A549 treated with GW870086 at 1 μM for 4 hours (cell line): ENCODE data around the gene PCDHA6. TPM values are rescaled to one million over a fixed set of nuclear protein-coding genes. Genes with fewer than 3 reads are reported as not detected.

ENCODE experiments used
- total RNA-seq: library from RNA; stranded (reverse); fragments of 200-300 nt; extraction: Qiagen RNA extraction; gene quantifications from 5 replicates; pipeline ENCODE4 v1.2.3, GENCODE V29; 2022; ENCODE audit warnings: low read depth

The PCDHA6 gene, protein sequence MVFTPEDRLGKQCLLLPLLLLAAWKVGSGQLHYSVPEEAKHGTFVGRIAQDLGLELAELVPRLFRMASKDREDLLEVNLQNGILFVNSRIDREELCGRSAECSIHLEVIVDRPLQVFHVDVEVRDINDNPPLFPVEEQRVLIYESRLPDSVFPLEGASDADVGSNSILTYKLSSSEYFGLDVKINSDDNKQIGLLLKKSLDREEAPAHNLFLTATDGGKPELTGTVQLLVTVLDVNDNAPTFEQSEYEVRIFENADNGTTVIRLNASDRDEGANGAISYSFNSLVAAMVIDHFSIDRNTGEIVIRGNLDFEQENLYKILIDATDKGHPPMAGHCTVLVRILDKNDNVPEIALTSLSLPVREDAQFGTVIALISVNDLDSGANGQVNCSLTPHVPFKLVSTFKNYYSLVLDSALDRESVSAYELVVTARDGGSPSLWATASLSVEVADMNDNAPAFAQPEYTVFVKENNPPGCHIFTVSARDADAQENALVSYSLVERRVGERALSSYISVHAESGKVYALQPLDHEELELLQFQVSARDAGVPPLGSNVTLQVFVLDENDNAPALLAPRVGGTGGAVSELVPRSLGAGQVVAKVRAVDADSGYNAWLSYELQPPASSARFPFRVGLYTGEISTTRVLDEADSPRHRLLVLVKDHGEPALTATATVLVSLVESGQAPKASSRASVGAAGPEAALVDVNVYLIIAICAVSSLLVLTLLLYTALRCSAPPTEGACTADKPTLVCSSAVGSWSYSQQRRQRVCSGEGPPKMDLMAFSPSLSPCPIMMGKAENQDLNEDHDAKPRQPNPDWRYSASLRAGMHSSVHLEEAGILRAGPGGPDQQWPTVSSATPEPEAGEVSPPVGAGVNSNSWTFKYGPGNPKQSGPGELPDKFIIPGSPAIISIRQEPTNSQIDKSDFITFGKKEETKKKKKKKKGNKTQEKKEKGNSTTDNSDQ
- total RNA-seq, result 0.05 to 0.09 TPM (median 0.08 TPM) in 3 of 5 replicates, not detected in the others

DNA sequence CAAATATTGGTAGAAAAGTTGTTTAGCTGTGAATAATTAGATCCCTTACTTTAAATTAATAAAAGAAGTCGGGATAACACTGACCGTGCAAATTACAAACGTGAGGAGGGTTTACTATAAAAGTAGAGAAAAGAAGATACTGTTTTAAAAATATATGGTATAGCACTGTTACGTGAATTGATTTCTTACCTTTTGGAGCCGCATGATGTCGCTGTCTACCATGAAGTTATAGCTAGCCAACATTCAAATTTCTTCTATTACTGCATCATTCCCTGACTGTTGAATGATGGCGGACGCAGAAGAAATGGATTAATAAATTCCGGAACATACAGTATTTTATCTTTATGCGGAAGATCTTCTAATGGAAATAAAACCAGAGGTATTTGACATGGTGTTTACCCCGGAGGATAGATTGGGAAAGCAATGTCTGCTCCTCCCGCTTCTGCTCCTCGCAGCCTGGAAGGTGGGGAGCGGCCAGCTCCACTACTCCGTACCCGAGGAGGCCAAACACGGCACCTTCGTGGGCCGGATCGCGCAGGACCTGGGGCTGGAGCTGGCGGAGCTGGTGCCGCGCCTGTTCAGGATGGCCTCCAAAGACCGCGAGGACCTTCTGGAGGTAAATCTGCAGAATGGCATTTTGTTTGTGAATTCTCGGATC, at the start of gene PCDHA6:
Gene PCDHA6 (plus strand): TSS at position 257 of the 658 bp plus-strand sequence. CDS start 132 bp downstream, at position 389.

DNA sequence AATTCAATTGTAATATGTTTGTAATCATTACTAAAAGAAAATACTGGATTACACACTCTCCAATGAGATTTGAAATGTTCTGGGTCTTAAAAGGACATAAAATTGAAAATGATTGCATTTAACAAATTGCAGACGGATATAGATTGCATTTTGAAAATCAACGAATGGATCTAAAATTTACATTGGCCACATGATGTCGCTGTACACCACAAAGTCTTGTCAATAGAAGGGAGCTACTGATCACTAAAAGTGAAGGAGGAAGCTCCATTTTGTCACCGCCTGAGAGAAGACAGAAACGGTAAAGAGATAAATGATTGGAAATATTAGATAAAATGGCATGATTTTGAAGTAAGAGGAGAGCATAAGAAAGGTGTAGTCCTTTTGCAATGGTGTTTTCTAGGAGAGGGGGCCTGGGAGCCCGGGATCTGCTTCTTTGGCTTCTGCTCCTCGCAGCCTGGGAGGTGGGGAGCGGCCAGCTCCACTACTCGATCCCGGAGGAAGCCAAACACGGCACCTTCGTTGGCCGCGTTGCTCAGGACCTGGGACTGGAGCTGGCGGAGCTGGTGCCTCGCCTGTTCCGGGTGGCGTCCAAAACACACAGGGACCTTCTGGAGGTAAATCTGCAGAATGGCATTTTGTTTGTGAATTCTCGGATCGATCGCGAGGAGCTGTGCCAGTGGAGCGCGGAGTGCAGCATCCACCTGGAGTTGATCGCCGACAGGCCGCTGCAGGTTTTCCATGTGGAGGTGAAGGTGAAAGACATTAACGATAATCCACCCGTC, 41.7 kb upstream of the PCDHA6 start, which contains the start of gene PCDHA1:
Gene PCDHA1 (plus strand): TSS at position 236 of the 782 bp plus-strand sequence.

DNA sequence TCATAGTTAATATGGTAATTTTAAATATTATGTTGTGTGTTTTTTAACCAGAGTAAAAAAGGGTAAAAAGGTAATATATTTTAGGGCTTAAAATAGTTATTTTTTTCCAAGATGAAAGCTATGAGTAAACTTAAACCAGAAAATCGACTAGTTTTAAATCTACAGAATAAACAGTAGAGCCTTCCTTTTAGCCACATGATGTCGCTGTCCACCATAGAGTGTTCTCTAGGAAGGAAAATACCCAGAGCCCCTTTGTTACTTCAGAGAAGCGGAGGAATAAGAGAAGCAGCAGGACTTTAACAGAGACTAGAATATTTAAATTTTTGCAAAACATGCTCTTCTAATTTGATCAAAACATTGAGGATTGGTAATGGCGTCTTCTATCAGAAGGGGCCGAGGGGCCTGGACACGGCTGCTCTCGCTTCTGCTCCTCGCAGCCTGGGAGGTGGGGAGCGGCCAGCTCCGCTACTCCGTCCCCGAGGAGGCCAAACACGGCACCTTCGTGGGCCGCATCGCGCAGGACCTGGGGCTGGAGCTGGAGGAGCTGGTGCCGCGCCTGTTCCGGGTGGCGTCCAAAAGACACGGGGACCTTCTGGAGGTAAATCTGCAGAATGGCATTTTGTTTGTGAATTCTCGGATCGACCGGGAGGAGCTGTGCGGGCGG, 33.0 kb upstream of the PCDHA6 start, which contains the start of gene PCDHA2:
Gene PCDHA2 (plus strand): TSS at position 258 of the 664 bp plus-strand sequence.

DNA sequence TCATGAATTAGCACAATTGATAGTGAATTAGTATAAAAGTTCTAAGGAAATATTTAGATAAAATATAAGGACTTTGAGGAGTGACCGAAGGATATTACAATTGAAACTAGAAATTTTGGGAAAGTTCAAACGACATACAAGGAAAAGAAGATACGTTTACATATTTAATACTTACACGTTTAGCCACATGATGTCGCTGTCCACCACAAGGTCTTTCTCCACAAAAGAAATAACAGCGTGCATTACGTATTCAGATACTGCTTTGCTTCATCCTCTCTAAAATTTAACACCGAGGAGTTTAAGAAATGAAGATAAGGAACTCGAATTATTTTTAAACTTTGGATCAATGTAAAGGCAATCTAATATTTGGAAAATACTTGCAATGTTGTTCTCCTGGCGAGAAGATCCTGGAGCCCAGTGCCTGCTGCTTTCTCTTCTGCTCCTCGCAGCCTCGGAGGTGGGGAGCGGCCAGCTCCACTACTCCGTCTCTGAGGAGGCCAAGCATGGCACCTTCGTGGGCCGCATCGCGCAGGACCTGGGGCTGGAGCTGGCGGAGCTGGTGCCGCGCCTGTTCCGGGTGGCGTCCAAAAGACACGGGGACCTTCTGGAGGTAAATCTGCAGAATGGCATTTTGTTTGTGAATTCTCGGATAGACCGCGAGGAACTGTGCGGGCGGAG, 26.8 kb upstream of the PCDHA6 start, which contains the start of gene PCDHA3:
Gene PCDHA3 (plus strand): TSS at position 242 of the 678 bp plus-strand sequence.

DNA sequence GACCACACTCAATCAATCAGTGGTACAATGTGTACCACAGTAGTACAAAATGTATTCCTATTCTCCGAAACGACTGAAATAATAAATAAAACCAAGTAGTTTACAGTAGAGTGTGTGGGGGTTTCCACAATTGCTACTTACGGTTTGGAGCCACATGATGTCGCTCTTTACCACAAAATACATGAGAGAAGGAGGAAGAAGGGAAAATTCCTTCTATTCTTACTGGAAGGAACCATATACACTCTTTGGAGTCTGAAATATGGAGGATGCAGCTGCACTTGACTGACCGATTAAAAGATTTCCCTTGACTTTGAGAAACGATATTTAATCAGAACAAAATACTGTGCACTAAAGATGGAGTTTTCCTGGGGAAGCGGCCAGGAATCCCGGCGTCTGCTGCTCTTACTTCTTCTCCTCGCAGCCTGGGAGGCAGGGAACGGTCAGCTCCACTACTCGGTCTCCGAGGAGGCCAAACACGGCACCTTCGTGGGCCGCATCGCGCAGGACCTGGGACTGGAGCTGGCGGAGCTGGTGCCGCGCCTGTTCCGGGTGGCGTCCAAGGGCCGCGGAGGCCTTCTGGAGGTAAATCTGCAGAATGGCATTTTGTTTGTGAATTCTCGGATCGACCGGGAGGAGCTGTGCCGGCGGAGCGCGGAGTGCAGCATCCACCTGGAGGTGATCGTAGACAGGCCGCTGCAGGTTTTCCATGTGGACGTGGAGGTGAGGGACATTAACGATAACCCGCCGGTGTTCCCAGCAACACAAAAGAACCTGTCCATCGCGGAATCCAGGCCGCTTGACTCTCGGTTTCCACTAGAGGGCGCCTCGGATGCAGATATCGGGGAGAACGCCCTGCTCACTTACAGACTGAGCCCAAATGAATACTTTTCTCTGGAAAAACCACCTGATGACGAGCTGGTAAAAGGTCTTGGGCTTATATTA, 20.7 kb upstream of the PCDHA6 start, which contains the start of gene PCDHA4:
Gene PCDHA4 (plus strand): TSS at position 235 of the 942 bp plus-strand sequence.

DNA sequence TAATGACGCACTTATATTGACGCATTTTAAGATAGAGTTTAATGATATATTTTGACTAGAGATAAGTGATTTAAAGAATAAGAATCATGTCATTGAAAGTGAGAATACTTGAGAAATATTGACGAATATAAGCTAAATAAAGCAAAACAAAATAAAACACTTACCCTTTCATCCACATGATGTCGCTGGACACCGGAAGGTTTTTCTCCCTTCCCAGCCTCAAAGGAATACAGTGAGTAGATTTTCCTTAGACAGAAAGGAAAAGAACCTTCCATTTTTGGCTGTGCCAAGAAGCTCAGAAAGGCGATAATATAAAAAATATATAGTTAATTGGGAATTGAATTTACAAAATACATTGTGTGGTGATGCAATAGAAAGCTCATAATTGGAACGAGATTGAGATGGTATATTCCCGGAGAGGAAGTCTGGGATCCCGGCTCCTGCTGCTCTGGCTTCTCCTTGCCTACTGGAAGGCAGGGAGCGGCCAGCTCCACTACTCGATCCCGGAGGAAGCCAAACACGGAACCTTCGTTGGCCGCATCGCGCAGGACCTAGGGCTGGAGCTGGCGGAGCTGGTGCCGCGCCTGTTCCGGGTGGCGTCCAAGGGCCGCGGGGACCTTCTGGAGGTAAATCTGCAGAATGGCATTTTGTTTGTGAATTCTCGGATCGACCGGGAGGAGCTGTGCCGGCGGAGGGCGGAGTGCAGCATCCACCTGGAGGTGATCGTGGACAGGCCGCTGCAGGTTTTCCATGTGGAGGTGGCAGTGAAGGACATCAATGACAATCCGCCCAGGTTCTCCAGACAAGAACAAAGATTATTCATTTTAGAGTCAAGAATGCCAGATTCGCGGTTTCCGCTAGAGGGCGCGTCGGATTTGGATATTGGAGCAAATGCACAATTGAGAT, 6.1 kb upstream of the PCDHA6 start, which contains the start of gene PCDHA5:
Gene PCDHA5 (plus strand): TSS at position 239 of the 906 bp plus-strand sequence.

DNA sequence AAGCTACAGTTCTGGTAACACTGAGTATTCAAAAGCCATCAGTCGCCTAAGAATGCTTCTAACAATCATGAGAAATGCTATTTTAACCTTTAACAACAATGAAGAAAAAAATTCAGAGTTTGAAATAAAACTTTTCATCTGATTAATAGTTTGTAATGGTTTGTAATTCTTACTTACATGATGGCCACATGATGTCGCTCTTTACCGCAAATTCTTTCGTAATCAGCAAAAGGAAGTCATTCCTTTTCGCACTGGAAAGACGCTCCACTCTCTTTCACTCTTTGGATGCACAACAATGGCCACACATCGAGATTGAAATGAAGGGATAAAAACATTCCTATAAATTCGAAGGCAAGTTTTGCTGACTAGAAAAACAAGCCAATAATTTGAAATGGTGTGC, 6.2 kb downstream of the PCDHA6 start, which contains the start of gene PCDHA7:
Gene PCDHA7 (plus strand): TSS at position 277 of the 400 bp plus-strand sequence. CDS start 115 bp downstream, at position 392.

DNA sequence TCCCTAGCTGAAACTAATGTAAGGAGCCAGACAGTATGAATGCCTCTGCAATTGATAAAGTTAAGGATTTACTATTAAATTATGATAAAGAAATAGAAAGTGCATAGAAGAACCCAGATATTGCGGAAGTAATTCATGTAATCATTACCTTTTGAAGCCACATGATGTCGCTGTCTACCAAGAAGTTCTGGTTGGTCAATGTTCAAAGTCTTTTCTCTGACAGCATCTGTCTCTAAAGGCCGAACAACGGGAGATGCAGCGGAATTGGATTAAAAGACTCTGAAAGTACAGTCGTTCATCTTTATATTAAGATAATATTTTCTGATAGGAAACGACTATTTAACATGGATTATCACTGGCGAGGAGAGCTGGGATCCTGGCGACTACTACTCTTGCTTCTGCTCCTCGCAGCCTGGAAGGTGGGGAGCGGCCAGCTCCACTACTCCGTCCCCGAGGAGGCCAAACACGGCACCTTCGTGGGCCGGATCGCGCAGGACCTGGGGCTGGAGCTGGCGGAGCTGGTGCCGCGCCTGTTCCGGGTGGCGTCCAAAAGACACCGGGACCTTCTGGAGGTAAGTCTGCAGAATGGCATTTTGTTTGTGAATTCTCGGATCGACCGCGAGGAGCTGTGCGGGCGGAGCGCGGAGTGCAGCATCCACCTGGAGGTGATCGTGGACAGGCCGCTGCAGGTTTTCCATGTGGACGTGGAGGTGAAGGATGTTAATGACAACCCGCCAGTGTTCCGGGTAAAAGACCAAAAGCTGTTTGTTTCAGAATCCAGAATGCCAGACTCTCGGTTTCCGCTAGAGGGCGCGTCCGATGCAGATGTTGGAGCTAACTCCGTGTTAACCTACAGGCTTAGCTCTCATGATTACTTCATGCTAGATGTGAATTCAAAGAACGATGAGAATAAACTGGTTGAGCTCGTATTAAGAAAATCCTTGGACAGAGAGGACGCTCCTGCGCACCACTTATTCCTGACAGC, 13.5 kb downstream of the PCDHA6 start, which contains the start of gene PCDHA8:
Gene PCDHA8 (plus strand): TSS at position 210 of the 985 bp plus-strand sequence. CDS start 135 bp downstream, at position 345.

DNA sequence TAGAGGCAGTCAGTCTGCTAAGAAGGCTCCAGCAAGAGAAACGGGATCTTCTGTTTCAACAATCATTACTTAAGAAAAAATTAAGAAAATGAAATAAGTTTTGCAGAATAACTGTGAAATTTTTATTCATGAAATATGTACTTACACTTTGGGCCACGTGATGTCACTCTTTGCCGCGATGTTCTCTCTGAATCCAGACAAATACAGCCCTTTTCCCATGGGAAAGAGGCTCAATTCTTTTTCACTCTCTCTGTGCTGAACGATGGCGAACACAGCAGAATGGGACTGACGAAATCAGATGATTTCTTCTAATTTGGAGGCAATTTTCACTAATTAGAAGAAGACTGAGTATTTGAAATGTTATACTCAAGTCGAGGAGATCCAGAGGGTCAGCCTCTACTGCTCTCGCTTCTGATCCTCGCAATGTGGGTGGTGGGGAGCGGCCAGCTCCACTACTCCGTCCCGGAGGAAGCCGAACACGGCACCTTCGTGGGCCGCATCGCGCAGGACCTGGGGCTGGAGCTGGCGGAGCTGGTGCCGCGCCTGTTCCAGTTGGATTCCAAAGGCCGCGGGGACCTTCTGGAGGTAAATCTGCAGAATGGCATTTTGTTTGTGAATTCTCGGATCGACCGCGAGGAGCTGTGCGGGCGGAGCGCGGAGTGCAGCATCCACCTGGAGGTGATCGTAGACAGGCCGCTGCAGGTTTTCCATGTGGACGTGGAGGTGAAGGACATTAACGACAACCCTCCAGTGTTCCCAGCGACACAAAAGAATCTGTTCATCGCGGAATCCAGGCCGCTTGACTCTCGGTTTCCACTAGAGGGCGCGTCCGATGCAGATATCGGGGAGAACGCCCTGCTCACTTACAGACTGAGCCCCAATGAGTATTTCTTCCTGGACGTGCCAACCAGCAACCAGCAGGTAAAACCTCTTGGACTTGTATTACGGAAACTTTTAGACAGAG, 20.7 kb downstream of the PCDHA6 start, which contains the start of gene PCDHA9:
Gene PCDHA9 (plus strand): TSS at position 244 of the 964 bp plus-strand sequence. CDS start 114 bp downstream, at position 358.

DNA sequence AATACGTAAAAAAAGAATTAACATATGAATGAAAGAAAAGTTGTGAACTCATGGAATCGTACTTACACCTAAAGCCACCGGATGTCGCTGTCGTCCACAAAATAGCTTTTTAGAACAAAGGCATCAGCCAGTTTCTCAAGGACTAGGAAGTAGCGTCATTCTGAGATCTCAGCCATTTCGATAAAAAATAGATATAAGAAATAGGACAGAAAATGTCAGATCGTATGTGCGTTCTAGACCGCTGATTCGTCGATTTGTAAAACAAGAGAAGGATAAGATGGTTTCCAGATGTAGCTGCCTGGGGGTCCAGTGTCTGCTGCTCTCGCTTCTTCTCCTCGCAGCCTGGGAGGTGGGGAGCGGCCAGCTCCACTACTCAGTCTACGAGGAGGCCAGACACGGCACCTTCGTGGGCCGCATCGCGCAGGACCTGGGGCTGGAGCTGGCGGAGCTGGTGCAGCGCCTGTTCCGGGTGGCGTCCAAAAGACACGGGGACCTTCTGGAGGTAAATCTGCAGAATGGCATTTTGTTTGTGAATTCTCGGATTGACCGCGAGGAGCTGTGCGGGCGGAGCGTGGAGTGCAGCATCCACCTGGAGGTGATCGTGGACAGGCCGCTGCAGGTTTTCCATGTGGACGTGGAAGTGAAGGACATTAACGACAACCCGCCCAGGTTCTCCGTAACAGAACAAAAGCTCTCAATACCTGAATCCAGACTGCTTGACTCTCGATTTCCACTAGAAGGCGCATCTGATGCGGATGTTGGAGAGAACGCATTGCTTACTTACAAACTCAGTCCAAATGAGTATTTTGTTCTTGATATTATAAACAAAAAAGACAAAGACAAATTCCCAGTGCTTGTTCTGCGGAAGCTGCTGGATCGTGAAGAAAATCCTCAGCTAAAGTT, 28.3 kb downstream of the PCDHA6 start, which contains the start of gene PCDHA10:
Gene PCDHA10 (plus strand): TSS at position 126 of the 903 bp plus-strand sequence. CDS start 152 bp downstream, at position 278.

DNA sequence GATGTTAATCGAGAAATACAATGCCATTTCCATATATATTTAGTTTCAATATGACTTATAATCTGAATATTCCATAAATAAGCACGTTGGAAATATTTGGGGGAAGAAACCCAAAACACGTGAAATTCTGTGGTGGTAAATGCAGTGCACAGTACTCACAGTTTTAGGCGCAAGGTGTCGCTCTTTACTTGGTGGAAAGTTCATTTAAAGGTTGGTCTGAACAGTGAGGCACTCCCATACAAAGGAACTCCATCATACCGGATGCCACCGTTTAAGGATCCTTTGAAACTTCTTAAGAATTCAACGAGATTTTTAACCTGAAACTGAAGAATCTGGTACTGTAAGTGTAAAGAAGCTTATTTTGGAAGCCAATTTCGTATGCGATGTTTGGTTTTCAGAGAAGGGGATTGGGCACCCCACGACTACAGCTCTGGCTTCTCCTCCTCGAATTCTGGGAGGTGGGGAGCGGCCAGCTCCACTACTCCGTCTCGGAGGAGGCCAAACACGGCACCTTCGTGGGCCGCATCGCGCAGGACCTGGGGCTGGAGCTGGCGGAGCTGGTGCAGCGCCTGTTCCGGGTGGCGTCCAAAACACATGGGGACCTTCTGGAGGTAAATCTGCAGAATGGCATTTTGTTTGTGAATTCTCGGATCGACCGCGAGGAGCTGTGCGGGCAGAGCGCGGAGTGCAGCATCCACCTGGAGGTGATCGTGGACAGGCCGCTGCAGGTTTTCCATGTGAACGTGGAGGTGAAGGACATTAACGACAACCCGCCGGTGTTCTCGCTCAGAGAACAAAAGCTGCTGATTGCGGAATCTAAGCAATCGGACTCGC, 41.2 kb downstream of the PCDHA6 start, which contains the start of gene PCDHA11:
Gene PCDHA11 (plus strand): TSS at position 237 of the 834 bp plus-strand sequence. CDS start 147 bp downstream, at position 384.

